Activated T-cell treated with anti-CD3 and anti-CD28 coated beads, Interleukin-2, amount 50 U/mL, for 72 hours (primary cell): ENCODE measurements around the gene DHCR7. TPM values are rescaled to one million over a fixed set of nuclear protein-coding genes. Genes with fewer than 3 reads are reported as not detected.

Source experiments
- ATAC-seq, 2 donors: fragments of 150-1000 bp; cut with Tn5 transposase; replicated peaks in 1 of 2; 2 replicates each; pipeline ENCODE4 v1.10.0; 2021; ENCODE audit warnings: moderate library complexity in 2 of 2, mild to moderate bottlenecking in 1 of 2
- DNase-seq, 2 donors: peaks; one replicate each; pipeline ENCODE4 v3.0.0; 2021 to 2022; ENCODE audit warnings: mixed read lengths in 1 of 2
- H3K27ac Mint-ChIP-seq: one replicate; pipeline ENCODE4 v1.8.0; 2022; ENCODE audit warnings: mild to moderate bottlenecking, moderate library complexity, mixed read lengths
- H3K27me3 Mint-ChIP-seq: one replicate; pipeline ENCODE4 v1.8.0; 2022; ENCODE audit warnings: low read depth, mixed read lengths
- H3K36me3 Mint-ChIP-seq, 2 donors: one replicate each; pipeline ENCODE4 v1.8.0; 2022; ENCODE audit warnings: mixed read lengths in 2 of 2, mild to moderate bottlenecking in 1 of 2; ENCODE audit not compliant: insufficient read depth in 2 of 2
- H3K4me1 Mint-ChIP-seq: one replicate; pipeline ENCODE4 v1.8.0; 2022; ENCODE audit warnings: low read depth, mixed read lengths
- H3K4me3 Mint-ChIP-seq, 2 donors: one replicate each; pipeline ENCODE4 v1.8.0; 2022; ENCODE audit warnings: mild to moderate bottlenecking in 2 of 2, mixed read lengths in 2 of 2, moderate library complexity in 2 of 2
- H3K9me3 Mint-ChIP-seq, 2 donors: one replicate each; pipeline ENCODE4 v1.8.0; 2022; ENCODE audit warnings: mixed read lengths in 2 of 2
- total RNA-seq, 2 donors: library from RNA; stranded (reverse); gene quantifications; one replicate each; pipeline ENCODE4 v1.2.3, GENCODE V29; 2022

DHCR7 gene
- total RNA-seq, 2 donors from 2014 or later: 22.2 to 23.4 TPM

DNA sequence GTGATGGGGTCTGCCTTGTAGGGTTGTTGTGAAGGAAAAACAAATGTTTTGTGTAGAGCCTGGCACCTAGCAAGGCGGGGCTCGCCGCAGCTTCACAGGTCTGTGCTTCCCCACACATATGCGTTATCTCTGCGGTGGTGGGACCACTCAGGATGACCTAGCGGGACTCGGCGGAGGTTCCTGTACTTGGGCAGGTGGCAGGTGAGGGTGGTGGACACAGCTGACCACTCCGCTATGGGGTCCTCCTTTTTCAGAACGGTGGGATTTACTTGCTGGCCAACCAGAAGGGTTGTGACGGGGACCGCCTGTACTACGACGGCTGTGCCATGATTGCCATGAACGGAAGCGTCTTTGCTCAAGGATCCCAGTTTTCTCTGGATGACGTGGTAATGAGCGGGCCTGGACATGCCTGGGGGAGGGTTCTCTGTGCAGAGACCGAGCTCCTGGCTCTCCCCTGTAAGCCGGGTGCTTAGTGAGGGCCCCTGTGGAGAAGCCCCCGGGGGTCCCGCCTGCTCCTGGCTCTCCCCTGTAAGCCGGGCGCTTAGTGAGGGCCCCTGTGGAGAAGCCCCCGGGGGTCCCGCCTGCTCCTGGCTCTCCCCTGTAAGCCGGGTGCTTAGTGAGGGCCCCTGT is 26.1 kb upstream of the DHCR7 start:
- DNase-seq: no peak
- no peak for ATAC-seq
- Mint-ChIP-seq H3K9me3 (no peaks in the 10 kb centered on the region), H3K4me1 (no peaks in the 10 kb centered on the region), H3K27ac (no peak overlapping the region), H3K27me3 (no peaks in the 10 kb centered on the region), H3K36me3 (peaks cover 3 to 9% of the 10 kb centered on the region in 2 donors), H3K4me3 (no peak overlapping the region)

- Mint-ChIP-seq H3K27ac (no peak overlapping the region), H3K4me1 (no peaks in the 10 kb centered on the region), H3K9me3 (no peaks in the 10 kb centered on the region), H3K27me3 (no peaks in the 10 kb centered on the region), H3K4me3 (no peak overlapping the region), H3K36me3 (peaks cover 4 to 7% of the 10 kb centered on the region in 2 donors)
- no peak for DNase-seq
- no peak for ATAC-seq
Observed at GRCh38 chr11:71473793-71474080, 25.5 kb upstream of the DHCR7 start.

DNA sequence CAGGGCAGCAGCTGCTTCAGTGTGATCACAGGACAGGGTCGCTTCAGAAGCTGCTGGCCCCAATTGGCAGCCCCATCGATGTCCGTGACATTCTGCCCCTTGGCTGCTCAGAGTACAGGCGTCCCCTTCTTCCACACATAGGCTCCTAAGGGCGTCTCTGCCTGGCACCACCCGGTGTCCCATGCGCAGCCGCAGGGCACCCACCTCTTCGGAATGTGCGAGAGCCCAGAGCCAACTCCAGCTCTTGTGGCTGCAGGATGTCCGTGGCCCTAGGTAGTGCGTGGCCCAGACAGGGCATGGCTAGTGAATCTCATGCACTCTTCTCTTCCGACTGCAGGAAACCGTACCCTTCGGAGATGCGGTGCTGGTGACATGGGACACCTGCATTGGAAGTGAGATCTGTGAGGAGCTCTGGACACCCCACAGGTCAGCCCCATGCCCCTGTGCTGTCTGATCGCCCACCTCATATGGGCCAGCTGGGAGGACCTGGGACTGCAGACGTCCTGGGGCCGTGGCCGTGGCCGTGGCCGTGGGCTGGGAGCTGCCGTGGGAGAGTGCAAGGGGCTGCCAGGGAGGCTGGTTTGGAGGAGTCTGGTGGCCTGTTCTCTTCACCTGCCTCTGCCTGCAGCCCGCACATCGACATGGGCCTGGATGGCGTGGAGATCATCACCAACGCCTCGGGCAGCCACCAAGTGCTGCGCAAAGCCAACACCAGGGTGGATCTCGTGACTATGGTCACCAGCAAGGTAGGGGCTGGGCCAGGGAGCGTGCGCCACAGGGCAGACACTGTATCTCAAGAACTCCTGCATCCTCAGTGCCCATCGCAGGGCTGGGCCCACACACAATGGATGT is 25.0 kb upstream of the DHCR7 start:
- Mint-ChIP-seq H3K36me3 (peaks cover 4 to 7% of the 10 kb centered on the region in 2 donors), H3K9me3 (no peaks in the 10 kb centered on the region), H3K27ac (no peak overlapping the region), H3K4me1 (no peaks in the 10 kb centered on the region), H3K4me3 (no peak overlapping the region), H3K27me3 (no peaks in the 10 kb centered on the region)
- ATAC-seq (no peak), DNase-seq (no peak)

DNA sequence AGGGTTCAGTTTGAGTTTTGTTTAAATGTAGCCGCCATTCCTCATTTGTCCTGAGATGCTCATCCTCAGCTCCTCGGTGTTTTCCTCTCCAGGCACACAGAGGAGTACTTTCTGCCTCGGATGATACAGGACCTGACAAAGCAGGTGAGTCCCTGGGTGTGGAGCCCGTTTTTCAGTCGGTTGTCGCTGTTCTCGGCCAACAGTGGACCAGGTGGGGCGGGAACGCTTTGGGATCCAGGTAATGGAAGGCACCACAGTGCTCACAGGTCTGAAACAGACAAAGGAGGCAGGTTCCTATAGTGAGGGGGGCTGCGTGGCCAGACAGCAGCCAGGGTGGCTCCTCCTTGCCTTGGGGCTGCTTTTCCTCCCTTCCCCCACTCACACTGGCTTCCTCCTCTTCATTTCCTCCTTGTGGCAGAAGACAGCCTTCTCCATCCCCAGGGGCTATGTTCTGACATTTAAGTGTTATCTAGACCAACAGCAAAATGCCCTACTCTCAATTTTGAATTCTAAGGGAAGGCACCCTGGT is 24.2 kb upstream of the DHCR7 start:
- Mint-ChIP-seq H3K27ac (no peak overlapping the region), H3K9me3 (no peaks in the 10 kb centered on the region), H3K4me3 (no peak overlapping the region), H3K36me3 (peaks cover 1 to 7% of the 10 kb centered on the region in 2 donors), H3K27me3 (no peaks in the 10 kb centered on the region), H3K4me1 (no peaks in the 10 kb centered on the region)
- DNase-seq: no peak
- ATAC-seq: no peak

DNA sequence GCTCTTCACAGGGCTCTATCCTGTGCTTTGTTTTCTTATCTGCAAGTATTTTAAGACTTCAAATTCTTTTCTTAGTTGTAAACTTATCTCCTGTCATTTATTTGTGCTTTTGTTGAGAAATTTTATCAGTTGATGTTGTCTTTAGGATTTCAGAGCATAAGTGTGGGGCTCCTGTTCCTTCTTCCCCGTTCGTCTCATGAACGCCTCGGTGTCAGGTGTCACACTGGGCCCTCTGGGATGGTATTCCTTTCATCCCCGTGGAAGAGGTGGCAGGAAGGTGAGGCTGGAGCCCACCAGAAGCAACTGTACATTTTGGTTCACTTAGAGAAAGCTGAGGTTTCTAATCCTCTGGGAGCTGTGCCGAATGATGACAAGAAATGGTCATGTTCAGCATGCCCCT is 22.8 kb upstream of the DHCR7 start:
- H3K27me3 Mint-ChIP-seq: no peaks in the 10 kb centered on the region
- no peaks in the 10 kb centered on the region for H3K4me1 Mint-ChIP-seq
- H3K27ac Mint-ChIP-seq: no peak overlapping the region
- ATAC-seq (no peak), DNase-seq (no peak)
- no peaks in the 10 kb centered on the region for H3K9me3 Mint-ChIP-seq
- H3K36me3 Mint-ChIP-seq: peaks cover 1 to 7% of the 10 kb centered on the region in 2 donors
- H3K4me3 Mint-ChIP-seq: no peak overlapping the region

DNA sequence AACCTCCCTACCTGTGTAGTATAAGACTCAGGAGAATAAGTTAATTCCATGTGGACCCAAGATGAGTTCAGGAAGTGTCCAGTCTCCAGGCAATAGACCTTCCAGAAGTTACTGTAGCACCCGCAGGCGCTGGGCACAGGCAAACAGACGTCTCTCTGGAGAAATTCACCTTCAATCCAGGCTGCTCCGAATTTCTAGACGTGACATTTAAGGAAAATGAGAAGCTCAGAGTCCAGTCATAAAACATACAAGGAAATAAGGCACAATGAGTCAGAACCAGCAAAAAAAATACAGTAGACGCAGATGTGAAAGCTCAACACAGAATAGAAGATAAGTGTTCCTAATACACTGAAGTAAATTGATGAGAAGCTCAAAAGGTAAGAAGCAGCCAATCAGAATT is 19.0 kb upstream of the DHCR7 start:
- DNase-seq (no peak), ATAC-seq (no peak)
- H3K36me3 Mint-ChIP-seq: peaks cover 1 to 7% of the 10 kb centered on the region in 2 donors
- H3K9me3 Mint-ChIP-seq: no peaks in the 10 kb centered on the region
- no peaks in the 10 kb centered on the region for H3K4me1 Mint-ChIP-seq
- no peaks in the 10 kb centered on the region for H3K27me3 Mint-ChIP-seq
- H3K27ac Mint-ChIP-seq: no peak overlapping the region
- no peak overlapping the region for H3K4me3 Mint-ChIP-seq

GRCh38 chr11:71466358-71466757 is 18.2 kb upstream of the DHCR7 start:
- ATAC-seq (no peak), DNase-seq (no peak)
- Mint-ChIP-seq H3K9me3 (no peaks in the 10 kb centered on the region), H3K4me1 (no peaks in the 10 kb centered on the region), H3K27ac (no peak overlapping the region), H3K4me3 (no peak overlapping the region), H3K27me3 (no peaks in the 10 kb centered on the region), H3K36me3 (peaks cover 1 to 7% of the 10 kb centered on the region in 2 donors)

DNA sequence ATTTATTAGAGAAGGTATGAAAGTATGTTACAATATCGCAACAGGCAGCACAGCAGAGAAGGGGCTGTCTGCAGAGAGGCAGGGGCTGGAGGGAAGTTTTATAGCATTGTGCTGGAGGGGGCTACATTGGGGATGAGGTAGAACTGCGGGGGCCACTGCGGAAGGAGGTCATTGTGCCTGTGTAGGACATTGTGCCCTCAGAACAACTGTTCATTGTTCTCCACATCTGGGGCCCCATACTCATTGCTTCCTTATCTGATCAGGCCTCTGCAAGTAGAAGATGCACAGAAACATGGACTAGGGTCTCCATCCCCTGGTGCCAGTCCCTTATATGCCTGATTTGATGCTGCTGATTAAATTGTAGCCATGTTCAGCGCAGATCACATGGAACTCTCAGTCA is 16.9 kb upstream of the DHCR7 start:
- Mint-ChIP-seq H3K9me3 (no peaks in the 10 kb centered on the region), H3K4me1 (no peaks in the 10 kb centered on the region), H3K4me3 (no peak overlapping the region), H3K36me3 (peaks cover 4 to 12% of the 10 kb centered on the region in 2 donors), H3K27ac (no peak overlapping the region), H3K27me3 (no peaks in the 10 kb centered on the region)
- ATAC-seq: no peak
- DNase-seq: no peak

DNA sequence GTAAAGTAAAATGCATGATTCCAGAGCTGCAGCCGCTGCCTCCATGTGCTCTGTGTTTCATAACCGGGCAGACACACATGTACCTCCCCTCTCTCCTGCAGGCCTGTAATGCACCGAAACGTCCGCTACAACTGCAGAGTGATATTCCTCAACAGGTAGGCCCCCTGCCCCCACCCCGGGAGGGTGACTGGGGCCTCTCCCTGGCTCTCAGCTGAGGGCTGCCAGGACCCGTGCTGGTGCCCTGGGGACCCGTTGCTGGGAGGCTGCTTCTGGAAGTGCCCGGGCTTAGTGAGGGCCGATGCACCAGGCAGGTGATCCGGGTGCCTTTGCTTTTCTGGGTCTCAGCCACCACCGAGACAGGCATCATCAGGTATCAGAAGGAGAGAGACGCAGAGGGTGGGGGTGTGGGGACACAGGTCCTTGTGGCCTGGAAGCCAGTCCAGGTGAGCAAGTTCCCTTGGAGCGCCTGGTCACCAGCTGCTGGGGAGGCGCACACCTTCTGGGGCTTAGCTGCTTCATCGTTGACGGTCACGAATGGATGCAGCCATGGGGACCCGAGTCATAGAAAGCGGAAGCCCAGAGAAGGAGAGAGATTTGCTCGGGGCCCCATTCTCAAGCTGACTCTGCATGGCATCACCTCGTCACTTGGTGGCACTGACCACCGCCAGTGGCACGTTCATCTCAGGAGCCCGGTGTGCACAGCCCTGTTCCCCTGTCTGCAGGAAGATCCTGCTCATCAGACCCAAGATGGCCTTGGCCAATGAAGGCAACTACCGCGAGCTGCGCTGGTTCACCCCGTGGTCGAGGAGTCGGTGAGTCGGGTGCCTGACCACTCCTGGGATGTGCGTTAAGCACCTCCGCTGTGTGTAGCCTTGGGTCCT is 15.4 kb upstream of the DHCR7 start:
- Mint-ChIP-seq H3K4me3 (no peak overlapping the region), H3K27ac (no peak overlapping the region), H3K27me3 (no peaks in the 10 kb centered on the region), H3K36me3 (peaks cover 5 to 18% of the 10 kb centered on the region in 2 donors), H3K4me1 (no peaks in the 10 kb centered on the region), H3K9me3 (no peaks in the 10 kb centered on the region)
- DNase-seq: no peak
- ATAC-seq: no peak

DNA sequence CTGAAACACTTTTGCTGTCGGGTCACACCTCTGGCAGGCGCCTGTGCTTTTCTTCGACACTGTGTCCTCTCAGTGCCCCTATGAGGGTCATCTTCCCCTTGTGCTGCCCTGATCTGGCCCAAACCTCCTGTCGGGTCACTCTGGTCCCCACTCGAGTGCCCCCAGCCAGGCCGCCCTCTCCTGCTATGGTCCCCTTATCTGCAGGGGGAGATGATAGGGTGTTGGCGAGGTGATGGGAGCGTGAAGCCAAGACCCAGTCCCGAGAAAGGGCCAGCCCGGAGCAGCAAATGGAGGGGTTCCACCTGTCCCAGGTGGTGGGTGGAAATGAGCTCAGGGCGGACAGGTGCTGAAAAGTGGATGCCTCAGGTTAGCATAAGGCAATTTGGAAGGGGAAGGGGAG is 14.5 kb upstream of the DHCR7 start:
- H3K27ac Mint-ChIP-seq: no peak overlapping the region
- H3K27me3 Mint-ChIP-seq: no peaks in the 10 kb centered on the region
- no peaks in the 10 kb centered on the region for H3K9me3 Mint-ChIP-seq
- H3K4me1 Mint-ChIP-seq: no peaks in the 10 kb centered on the region
- peaks cover 5 to 21% of the 10 kb centered on the region in 2 donors for H3K36me3 Mint-ChIP-seq
- ATAC-seq (no peak), DNase-seq (no peak)
- H3K4me3 Mint-ChIP-seq: no peak overlapping the region

- H3K4me3 Mint-ChIP-seq: no peak overlapping the region
- peaks cover 5 to 19% of the 10 kb centered on the region in 2 donors for H3K36me3 Mint-ChIP-seq
- DNase-seq: no peak
- ATAC-seq: no peak
- H3K27ac Mint-ChIP-seq: no peak overlapping the region
- no peaks in the 10 kb centered on the region for H3K27me3 Mint-ChIP-seq
- H3K9me3 Mint-ChIP-seq: no peaks in the 10 kb centered on the region
- H3K4me1 Mint-ChIP-seq: no peaks in the 10 kb centered on the region
Observed at GRCh38 chr11:71461696-71462095, 13.5 kb upstream of the DHCR7 start.

- Mint-ChIP-seq H3K27ac (no peak overlapping the region), H3K27me3 (no peaks in the 10 kb centered on the region), H3K4me1 (peaks cover 9% of the 10 kb centered on the region), H3K36me3 (peaks cover 11 to 24% of the 10 kb centered on the region in 2 donors), H3K4me3 (no peak overlapping the region), H3K9me3 (no peaks in the 10 kb centered on the region)
- ATAC-seq: no peak
- DNase-seq: no peak
Observed at GRCh38 chr11:71459767-71460320, 11.7 kb upstream of the DHCR7 start.
